Sigmoid colon (tissue), 4 donors: ENCODE measurements around the gene KIAA2012.

ENCODE experiments used
- CTCF ChIP-seq, 4 experiments: fragments of 450-650 bp in 3 of 4; fragments of 200-600 bp in 1 of 4; IDR thresholded peaks; one replicate each; pipeline ENCODE4 v1.5.1; 2016 to 2019; ENCODE audit warnings: antibody characterized with exemption in 4 of 4, mild to moderate bottlenecking in 3 of 4, moderate library complexity in 2 of 4
- EP300 ChIP-seq, 4 donors: sonication (generic); formaldehyde crosslinking; IDR thresholded peaks; one replicate each; pipeline ENCODE4 v1.6.1; 2017; ENCODE audit warnings: antibody characterized with exemption in 4 of 4
- POLR2A ChIP-seq, 2 donors: fragments of 450-650 bp; IDR thresholded peaks; one replicate each; pipeline ENCODE4 v1.6.1; 2016; ENCODE audit warnings: antibody characterized with exemption in 2 of 2, mild to moderate bottlenecking in 2 of 2, moderate library complexity in 2 of 2
- POLR2AphosphoS5 ChIP-seq, 4 donors: sonication (generic); formaldehyde crosslinking; IDR thresholded peaks; one replicate each; pipeline ENCODE4 v1.6.1; 2017; ENCODE audit warnings: antibody characterized with exemption in 4 of 4

DNA sequence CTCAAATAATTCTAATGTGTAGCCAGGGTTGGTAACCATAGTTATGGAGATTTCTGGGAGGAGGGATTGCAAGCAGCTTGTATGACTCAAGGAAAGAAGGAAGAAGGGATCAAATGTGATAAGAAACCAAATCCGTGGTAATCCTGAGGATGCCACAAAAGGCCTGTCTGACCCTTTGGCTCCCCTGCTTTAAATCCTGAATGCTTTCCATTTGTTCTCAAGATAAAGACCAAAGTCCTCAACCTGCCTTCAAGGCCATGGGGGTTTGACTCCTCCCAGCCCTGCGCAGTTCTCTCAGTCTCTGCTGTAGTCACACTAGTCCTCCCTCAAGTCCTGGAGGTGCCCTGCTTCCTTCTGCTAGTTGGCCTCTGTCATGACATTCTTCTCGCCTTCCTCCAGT is 91.4 kb downstream of the KIAA2012 start:
- TF ChIP-seq CTCF (IDR thresholded peaks at IDR 0.05) (no peak), POLR2AphosphoS5 (IDR thresholded peaks at IDR 0.05) (no peak), EP300 (IDR thresholded peaks at IDR 0.05) (no peak), POLR2A (IDR thresholded peaks at IDR 0.05) (no peak)
